ENCODE measurements around the gene ZNF594.
A peak's percentile ranks its signal among the peaks of the same experiment; 100 is the strongest.
"Not testable (repeated sequence)": the region's sequence is repeated elsewhere in the genome, so short reads cannot be mapped to it uniquely, and the experiment has no call there.

ZNF594 gene

GRCh38 chr17:5191541-5192417 lies at the start of gene ZNF594:
Gene ZNF594, minus strand, starts transcription at chr17:5191868. Its CDS starts 7,612 bp downstream, at chr17:5184256.
- peak; percentile 99 for DNase-seq (ENCODE audit: low spot score)

GRCh38 chr17:5239769-5240168 lies 48.1 kb upstream of the ZNF594 start:
- not testable (repeated sequence) for DNase-seq (ENCODE audit: low spot score)

GRCh38 chr17:5238333-5238732 lies 46.7 kb upstream of the ZNF594 start:
- no peak for DNase-seq (ENCODE audit: low spot score)

- DNase-seq (ENCODE audit: low spot score), result peak; percentile 76
These were observed 45.9 kb upstream of the ZNF594 start for GRCh38 chr17:5237541-5238016.

- no peak for DNase-seq (ENCODE audit: low spot score)
These were observed 45.4 kb upstream of the ZNF594 start for GRCh38 chr17:5236938-5237540.

- DNase-seq (ENCODE audit: low spot score), result no peak
These were observed 43.2 kb upstream of the ZNF594 start, which contains the start of gene SCIMP for GRCh38 chr17:5234645-5235576. Gene SCIMP, minus strand, starts transcription at chr17:5234860. Its CDS starts 105 bp downstream, at chr17:5234755.

- not testable (repeated sequence) for DNase-seq (ENCODE audit: low spot score)
These were observed 41.8 kb upstream of the ZNF594 start for GRCh38 chr17:5233492-5233891.

GRCh38 chr17:5226940-5227878 lies 35.5 kb upstream of the ZNF594 start:
- DNase-seq (ENCODE audit: low spot score), result no peak

- no peak for DNase-seq (ENCODE audit: low spot score)
These were observed 34.2 kb upstream of the ZNF594 start for GRCh38 chr17:5225668-5226457.

- not testable (repeated sequence) for DNase-seq (ENCODE audit: low spot score)
These were observed 30.2 kb upstream of the ZNF594 start for GRCh38 chr17:5221912-5222311.

- no peak for DNase-seq (ENCODE audit: low spot score)
These were observed 28.4 kb upstream of the ZNF594 start for GRCh38 chr17:5220074-5220473.

GRCh38 chr17:5219536-5219935 lies 27.9 kb upstream of the ZNF594 start:
- DNase-seq (ENCODE audit: low spot score), result no peak

GRCh38 chr17:5217562-5217961 lies 25.9 kb upstream of the ZNF594 start:
- not testable (repeated sequence) for DNase-seq (ENCODE audit: low spot score)

GRCh38 chr17:5211458-5211857 lies 19.8 kb upstream of the ZNF594 start:
- DNase-seq (ENCODE audit: low spot score), result no peak

GRCh38 chr17:5210614-5211252 lies 19.1 kb upstream of the ZNF594 start:
- no peak for DNase-seq (ENCODE audit: low spot score)

- no peak for DNase-seq (ENCODE audit: low spot score)
These were observed 18.4 kb upstream of the ZNF594 start for GRCh38 chr17:5210091-5210490.

- peak; percentile 35 for DNase-seq (ENCODE audit: low spot score)
These were observed 17.7 kb upstream of the ZNF594 start for GRCh38 chr17:5209396-5209795.

- DNase-seq (ENCODE audit: low spot score), result peak; percentile 47
These were observed 12.2 kb upstream of the ZNF594 start for GRCh38 chr17:5203908-5204294.

- DNase-seq (ENCODE audit: low spot score), result peak; percentile 38
These were observed 11.7 kb upstream of the ZNF594 start for GRCh38 chr17:5203178-5203907.

All from AG20443 (cell line).